HPDE6-E6E7 (cell line): Measurements from ENCODE around the gene PIN1.
"Not testable (repeated sequence)": the region's sequence is repeated elsewhere in the genome, so short reads cannot be mapped to it uniquely, and the experiment has no call there.

Experiments
- DNase-seq: peaks from one replicate; pipeline ENCODE4 v3.0.0; 2011; ENCODE audit warnings: missing footprints; ENCODE audit errors: extremely low spot score

Gene PIN1

GRCh38 chr19:9834726-9835506 is at the start of gene PIN1:
Gene PIN1 (plus strand): TSS chr19:9835318. CDS start chr19:9835345, 27 bp downstream.
- peak; percentile 99 for DNase-seq

- peak; percentile 91 for DNase-seq
These were observed 49.5 kb upstream of the PIN1 start for GRCh38 chr19:9785367-9786331.

- DNase-seq: no peak
These were observed 48.8 kb upstream of the PIN1 start for GRCh38 chr19:9786342-9786741.

GRCh38 chr19:9786819-9787218 is 48.3 kb upstream of the PIN1 start:
- no peak for DNase-seq

- DNase-seq: not testable (repeated sequence)
These were observed 46.5 kb upstream of the PIN1 start for GRCh38 chr19:9788604-9789003.

- DNase-seq: no peak
These were observed 46.1 kb upstream of the PIN1 start for GRCh38 chr19:9789066-9789465.

- DNase-seq: not testable (repeated sequence)
These were observed 45.5 kb upstream of the PIN1 start for GRCh38 chr19:9789579-9789978.

GRCh38 chr19:9791073-9791367 is 44.1 kb upstream of the PIN1 start:
- DNase-seq: not testable (repeated sequence)

GRCh38 chr19:9791552-9792205 is 43.4 kb upstream of the PIN1 start:
- DNase-seq: peak; percentile 81

GRCh38 chr19:9792206-9793070 is 42.7 kb upstream of the PIN1 start:
- peak; percentile 61 for DNase-seq

- no peak for DNase-seq
These were observed 42.0 kb upstream of the PIN1 start for GRCh38 chr19:9793071-9793591.

- DNase-seq: peak; percentile 74
These were observed 38.9 kb upstream of the PIN1 start for GRCh38 chr19:9796113-9796773.

- DNase-seq: no peak
These were observed 37.2 kb upstream of the PIN1 start for GRCh38 chr19:9797871-9798270.

GRCh38 chr19:9799162-9799561 is 36.0 kb upstream of the PIN1 start:
- DNase-seq: no peak

GRCh38 chr19:9801976-9802375 is 33.1 kb upstream of the PIN1 start:
- DNase-seq: no peak

GRCh38 chr19:9806803-9807202 is 28.3 kb upstream of the PIN1 start:
- no peak for DNase-seq

GRCh38 chr19:9808855-9809824 is 26.0 kb upstream of the PIN1 start:
- no peak for DNase-seq

GRCh38 chr19:9811139-9811538 is 24.0 kb upstream of the PIN1 start:
- DNase-seq: no peak

GRCh38 chr19:9818175-9818733 is 16.9 kb upstream of the PIN1 start:
- no peak for DNase-seq
